GM21529 (cell line): ENCODE measurements around the gene POFUT1.
"Not testable (repeated sequence)": the region's sequence is repeated elsewhere in the genome, so short reads cannot be mapped to it uniquely, and the experiment has no call there.

Source experiments
- ATAC-seq: cut with Tn5 transposase; IDR thresholded peaks from one replicate; pipeline ENCODE4 v1.9.1; 2021; ENCODE audit not compliant: unreplicated experiment

Gene POFUT1

GRCh38 chr20:32263398-32263954 is 55.8 kb downstream of the POFUT1 start:
- ATAC-seq = no peak

DNA sequence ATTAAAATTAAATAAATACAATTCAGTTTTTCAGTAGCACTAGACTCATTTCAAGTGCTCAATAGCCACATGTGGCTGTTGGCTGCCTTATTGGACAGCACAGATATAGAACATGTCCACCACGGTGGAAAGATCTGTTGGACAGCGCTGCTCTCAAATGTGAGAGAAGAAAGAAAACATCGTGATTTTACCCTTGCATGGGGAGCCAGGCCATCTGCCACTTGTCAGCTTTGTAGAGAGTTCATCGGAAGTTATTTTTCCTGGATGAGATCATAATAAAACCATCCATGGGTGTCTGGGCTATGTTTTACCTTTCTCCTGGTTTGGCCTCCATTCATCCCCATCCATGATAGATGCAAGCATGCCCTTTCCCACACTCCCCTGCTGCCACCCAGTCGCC is 63.9 kb downstream of the POFUT1 start:
- ATAC-seq = no peak

DNA sequence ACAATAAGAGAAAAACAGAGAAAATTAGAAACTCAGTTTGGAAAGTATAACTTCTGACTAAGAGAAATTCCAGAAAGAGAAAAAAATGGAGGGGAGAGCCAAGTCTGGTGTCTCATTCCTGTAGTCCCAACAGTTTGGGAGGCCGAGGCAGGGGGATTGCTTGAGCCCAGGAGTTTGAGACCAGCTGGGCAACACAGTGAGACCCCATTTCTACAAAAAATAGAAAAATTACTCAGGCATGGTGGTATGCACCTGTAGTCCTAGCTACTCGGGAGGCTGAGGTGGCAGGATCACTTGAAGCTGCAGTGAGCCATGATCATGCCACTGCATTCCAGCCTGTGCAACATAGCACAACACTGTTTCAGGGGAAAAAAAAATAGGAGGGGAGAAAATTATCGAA is 66.7 kb downstream of the POFUT1 start:
- ATAC-seq = no peak

DNA sequence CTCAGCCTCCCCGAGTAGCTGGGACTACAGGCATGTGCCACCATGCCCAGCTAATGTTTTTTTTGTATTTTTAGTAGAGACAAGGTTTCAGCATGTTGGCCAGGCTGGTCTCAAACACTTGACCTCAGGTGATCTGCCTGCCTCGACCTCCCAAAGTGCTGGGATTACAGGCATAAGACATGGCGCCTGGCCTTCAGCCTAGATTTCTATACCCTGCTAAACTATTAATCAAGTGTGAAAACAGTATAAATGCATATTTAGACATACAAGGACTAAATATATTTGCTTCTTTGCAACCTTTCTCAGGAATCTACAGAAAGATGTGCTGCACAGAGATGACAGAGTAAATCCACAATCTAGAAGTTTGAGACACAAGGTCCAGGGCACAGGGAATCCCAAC is 67.5 kb downstream of the POFUT1 start:
- not testable (repeated sequence) for ATAC-seq

- peak; percentile 81 for ATAC-seq
These were observed 69.9 kb downstream of the POFUT1 start, which contains the start of gene KIF3B for GRCh38 chr20:32277361-32278198. TSS of gene KIF3B (plus strand) at chr20:32277651. CDS start at chr20:32309778, 32,127 bp downstream.

DNA sequence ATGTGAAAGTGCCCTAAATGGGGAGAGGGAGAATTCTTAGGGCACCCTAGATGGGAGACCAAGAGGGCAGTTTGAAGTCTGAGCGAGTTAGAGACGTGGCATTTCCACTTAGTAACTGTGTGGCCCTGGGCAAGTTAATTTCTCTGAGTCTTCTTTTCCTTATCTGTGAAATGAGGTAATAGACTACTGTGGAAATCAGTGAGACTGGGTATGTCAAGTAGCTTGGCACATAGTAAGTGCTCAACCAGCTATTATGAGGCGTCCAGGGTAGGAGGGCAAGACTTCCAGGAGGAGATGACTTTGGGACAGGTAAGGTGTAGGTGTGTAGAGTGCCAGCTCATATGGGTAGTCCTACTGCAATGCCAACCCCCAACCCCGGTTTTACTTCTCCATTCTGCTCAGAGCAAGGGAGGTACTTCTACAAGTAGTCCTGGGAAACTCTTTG is 70.5 kb downstream of the POFUT1 start:
- peak; percentile 59 for ATAC-seq

GRCh38 chr20:32281711-32282110 is 74.0 kb downstream of the POFUT1 start:
- ATAC-seq = no peak

DNA sequence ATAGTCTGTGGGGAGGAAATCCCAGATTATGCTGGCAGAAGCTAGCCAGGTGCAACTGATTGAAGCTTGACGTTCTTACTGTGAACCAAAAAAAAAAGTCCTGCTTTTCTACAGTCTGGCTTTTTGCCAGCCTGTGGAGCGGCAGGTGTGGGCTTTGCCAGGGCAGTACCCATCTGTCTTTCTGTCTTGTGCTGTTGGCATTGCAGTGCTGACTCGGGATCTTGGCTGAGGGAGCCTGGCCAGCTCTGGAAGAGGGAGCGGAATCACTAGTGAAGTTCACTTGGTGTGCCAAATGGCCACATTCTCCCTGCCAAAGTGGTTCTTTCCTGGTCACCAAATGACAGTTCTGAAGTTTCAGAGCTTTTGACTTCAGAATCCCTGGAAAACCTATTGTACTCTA is 74.8 kb downstream of the POFUT1 start:
- ATAC-seq = no peak

GRCh38 chr20:32285082-32285620 is 77.5 kb downstream of the POFUT1 start:
- no peak for ATAC-seq

DNA sequence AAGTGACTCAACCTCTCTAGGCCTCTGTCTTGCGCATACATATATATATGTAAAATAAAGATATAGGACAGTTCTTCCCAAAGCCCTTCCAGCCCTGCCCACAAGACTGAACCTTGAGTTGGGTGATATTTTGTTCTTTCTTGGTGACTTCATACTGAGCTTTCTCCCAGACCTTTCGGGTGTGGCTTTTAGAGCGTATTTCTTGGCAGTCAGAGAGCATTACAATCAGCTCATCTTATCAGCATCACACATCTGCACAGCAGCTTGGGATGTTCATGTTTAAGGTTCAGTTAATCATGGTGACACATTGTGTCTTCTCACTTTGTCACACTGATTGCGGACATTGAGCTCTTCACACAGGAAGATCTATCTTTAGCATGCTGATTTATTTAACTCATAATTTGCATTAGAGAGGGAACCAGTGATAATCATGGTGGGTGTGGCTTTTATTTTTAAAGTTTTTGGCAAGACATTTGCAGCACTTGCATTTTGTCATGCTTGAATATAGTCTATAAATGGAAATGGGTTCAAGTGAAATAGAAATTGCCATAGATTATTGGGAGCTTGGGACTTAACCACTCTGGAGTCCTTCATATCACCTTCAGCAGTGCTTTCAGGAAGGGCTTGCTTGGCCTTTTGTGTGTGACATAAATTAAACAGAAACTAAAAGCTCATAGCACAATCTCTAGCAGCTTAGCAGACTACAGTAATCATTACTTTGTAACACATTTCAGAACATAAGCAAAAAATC is 78.1 kb downstream of the POFUT1 start:
- peak; percentile 73 for ATAC-seq

DNA sequence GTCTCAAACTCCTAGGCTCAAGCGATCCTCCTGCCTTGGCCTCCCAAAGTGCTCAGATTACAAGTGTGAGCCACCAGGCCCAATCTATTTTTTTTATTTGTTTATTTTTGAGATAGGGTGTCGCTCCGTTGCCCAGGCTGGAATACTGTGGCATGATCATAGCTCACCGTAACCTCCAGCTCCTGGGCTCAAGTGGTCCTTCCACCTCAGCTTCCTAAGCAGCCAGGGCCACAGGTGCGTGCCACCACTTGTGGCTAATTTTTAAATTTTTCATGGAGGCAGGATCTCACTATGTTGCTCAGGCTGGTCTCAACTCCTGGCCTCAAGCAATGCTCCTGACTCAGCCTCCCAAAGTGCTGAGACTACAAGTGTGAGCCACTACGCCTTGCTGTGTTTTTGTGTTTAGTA is 79.6 kb downstream of the POFUT1 start:
- ATAC-seq = no peak
